Peyer's patch (tissue), 4 donors: Measurements from ENCODE around the gene WHRN. TPM values are rescaled to one million over a fixed set of nuclear protein-coding genes. Genes with fewer than 3 reads are reported as not detected.

Source experiments
- DNase-seq, 3 donors: peaks; one replicate each; pipeline ENCODE4 v3.0.0-alpha.2; 2017 to 2019
- H3K27ac ChIP-seq, 4 donors: fragments of 200-600 bp; sonication (generic); one replicate each; pipeline ENCODE4 v1.5.1; 2016 to 2019
- H3K27me3 ChIP-seq, 2 donors: fragments of 200-600 bp; sonication (generic); one replicate each; pipeline ENCODE4 v1.5.1; 2019
- H3K36me3 ChIP-seq, 3 donors: fragments of 200-600 bp; sonication (generic); one replicate each; pipeline ENCODE4 v1.5.1; 2016 to 2019
- H3K4me1 ChIP-seq, 4 donors: fragments of 200-600 bp; sonication (generic); one replicate each; pipeline ENCODE4 v1.5.1; 2016 to 2019
- H3K4me3 ChIP-seq, 4 donors: fragments of 200-600 bp; sonication (generic); 1 replicate in 3 of 4; 2 replicates in 1 of 4; pipeline ENCODE4 v1.5.1; 2016 to 2019; ENCODE audit warnings: mild to moderate bottlenecking in 1 of 4
- H3K9me3 ChIP-seq, 4 donors: fragments of 200-600 bp; sonication (generic); one replicate each; pipeline ENCODE4 v1.5.1; 2016 to 2019; ENCODE audit warnings: mild to moderate bottlenecking in 1 of 4
- POLR2A ChIP-seq, 2 donors: fragments of 450-650 bp; IDR thresholded peaks; one replicate each; pipeline ENCODE4 v1.5.1; 2017; ENCODE audit warnings: antibody characterized with exemption in 2 of 2, mild to moderate bottlenecking in 2 of 2, moderate library complexity in 2 of 2
- total RNA-seq, 4 donors: library from RNA; depleted of rRNA; stranded (reverse); fragments of >200 nt; gene quantifications; one replicate each; pipeline ENCODE4 v1.1.0, GENCODE V29; 2016
- TF ChIP-seq, protein P1 (sequence below), 6 experiments: fragments of 450-650 bp in 4 of 6; fragments of 200-600 bp in 2 of 6; sonication (generic) in 1 of 6; IDR thresholded peaks; one replicate each; pipeline ENCODE4 v1.5.1; 2017 to 2019; ENCODE audit warnings: antibody characterized with exemption in 6 of 6, mild to moderate bottlenecking in 3 of 6, moderate library complexity in 1 of 6

Gene WHRN
- total RNA-seq, 4 donors from 2014 or later: 10.7 to 35.5 (median 15.3) TPM

- no peaks in the 10 kb centered on the region for H3K4me1 ChIP-seq
- no peaks in the 10 kb centered on the region for H3K36me3 ChIP-seq
- H3K9me3 ChIP-seq: no peaks in the 10 kb centered on the region
- no peak overlapping the region for H3K4me3 ChIP-seq
- no peaks in the 10 kb centered on the region for H3K27me3 ChIP-seq
- TF ChIP-seq, protein P1, sequence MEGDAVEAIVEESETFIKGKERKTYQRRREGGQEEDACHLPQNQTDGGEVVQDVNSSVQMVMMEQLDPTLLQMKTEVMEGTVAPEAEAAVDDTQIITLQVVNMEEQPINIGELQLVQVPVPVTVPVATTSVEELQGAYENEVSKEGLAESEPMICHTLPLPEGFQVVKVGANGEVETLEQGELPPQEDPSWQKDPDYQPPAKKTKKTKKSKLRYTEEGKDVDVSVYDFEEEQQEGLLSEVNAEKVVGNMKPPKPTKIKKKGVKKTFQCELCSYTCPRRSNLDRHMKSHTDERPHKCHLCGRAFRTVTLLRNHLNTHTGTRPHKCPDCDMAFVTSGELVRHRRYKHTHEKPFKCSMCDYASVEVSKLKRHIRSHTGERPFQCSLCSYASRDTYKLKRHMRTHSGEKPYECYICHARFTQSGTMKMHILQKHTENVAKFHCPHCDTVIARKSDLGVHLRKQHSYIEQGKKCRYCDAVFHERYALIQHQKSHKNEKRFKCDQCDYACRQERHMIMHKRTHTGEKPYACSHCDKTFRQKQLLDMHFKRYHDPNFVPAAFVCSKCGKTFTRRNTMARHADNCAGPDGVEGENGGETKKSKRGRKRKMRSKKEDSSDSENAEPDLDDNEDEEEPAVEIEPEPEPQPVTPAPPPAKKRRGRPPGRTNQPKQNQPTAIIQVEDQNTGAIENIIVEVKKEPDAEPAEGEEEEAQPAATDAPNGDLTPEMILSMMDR (IDR thresholded peaks at IDR 0.05): no peak
- no peak for TF ChIP-seq POLR2A (IDR thresholded peaks at IDR 0.05)
- no peak for DNase-seq
- no peak overlapping the region for H3K27ac ChIP-seq
Measured at GRCh38 chr9:114413861-114414301, 91.4 kb downstream of the WHRN start.

GRCh38 chr9:114412048-114412683 lies 93.1 kb downstream of the WHRN start:
- Histone ChIP-seq H3K4me3 (no peak overlapping the region), H3K9me3 (no peaks in the 10 kb centered on the region), H3K4me1 (no peaks in the 10 kb centered on the region), H3K36me3 (no peaks in the 10 kb centered on the region), H3K27ac (no peak overlapping the region), H3K27me3 (no peaks in the 10 kb centered on the region)
- TF ChIP-seq, protein P1 (IDR thresholded peaks at IDR 0.05): no peak
- no peak for TF ChIP-seq POLR2A (IDR thresholded peaks at IDR 0.05)
- no peak for DNase-seq

DNA sequence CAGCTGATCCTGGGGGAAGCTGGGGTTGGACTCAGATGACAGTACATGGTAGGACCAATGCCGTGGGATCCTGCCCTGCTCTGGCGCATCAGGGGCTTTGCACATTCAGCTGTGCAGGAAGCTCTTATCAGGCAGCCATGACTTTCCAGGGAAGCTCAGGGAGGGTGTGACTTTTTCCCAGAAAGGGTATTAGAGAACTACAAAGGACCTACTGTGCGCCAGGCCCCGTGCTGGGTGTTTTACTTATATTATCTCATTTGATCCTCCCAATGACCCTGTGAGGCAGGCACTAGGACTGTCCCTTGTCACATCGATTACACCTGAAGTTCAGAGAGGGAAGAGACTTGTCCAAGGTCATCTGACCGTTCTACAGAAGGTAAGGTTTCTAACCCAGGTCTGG lies 93.8 kb downstream of the WHRN start:
- Histone ChIP-seq H3K36me3 (no peaks in the 10 kb centered on the region), H3K27me3 (no peaks in the 10 kb centered on the region), H3K9me3 (no peaks in the 10 kb centered on the region), H3K4me1 (no peaks in the 10 kb centered on the region), H3K4me3 (no peak overlapping the region), H3K27ac (no peak overlapping the region)
- no peak for DNase-seq
- TF ChIP-seq, protein P1 (IDR thresholded peaks at IDR 0.05): no peak
- no peak for TF ChIP-seq POLR2A (IDR thresholded peaks at IDR 0.05)

- no peaks in the 10 kb centered on the region for H3K4me1 ChIP-seq
Measured at GRCh38 chr9:114410910-114411309, 94.4 kb downstream of the WHRN start.

DNA sequence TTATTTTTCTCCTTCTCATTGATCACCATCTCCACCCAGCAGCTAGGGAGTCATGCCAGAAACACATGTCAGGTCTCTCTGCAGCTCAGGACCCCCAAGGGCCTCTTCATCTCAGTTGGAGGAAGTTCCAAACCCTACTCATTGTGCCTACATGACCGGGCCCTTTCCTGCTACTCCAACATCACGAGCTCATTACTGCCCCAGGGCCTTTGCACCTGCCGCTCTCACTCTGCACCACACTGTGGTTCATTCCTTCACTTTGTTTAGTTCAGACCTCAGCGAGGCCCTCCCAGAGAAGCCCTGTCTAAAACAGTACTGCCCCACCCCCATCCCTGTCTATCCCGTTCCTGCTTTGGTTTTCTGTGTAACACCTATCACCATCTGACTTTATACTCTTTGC lies 95.4 kb downstream of the WHRN start:
- Histone ChIP-seq H3K9me3 (no peaks in the 10 kb centered on the region), H3K4me3 (no peak overlapping the region), H3K27ac (no peak overlapping the region), H3K4me1 (peaks cover 0 to 3% (median 0%) of the 10 kb centered on the region in 4 donors), H3K27me3 (no peaks in the 10 kb centered on the region), H3K36me3 (no peaks in the 10 kb centered on the region)
- no peak for DNase-seq
- TF ChIP-seq, protein P1 (IDR thresholded peaks at IDR 0.05): no peak
- no peak for TF ChIP-seq POLR2A (IDR thresholded peaks at IDR 0.05)

More at GRCh38 chr9:114410910-114411309, 94.4 kb downstream of the WHRN start:
- H3K27ac ChIP-seq: no peak overlapping the region
- no peak overlapping the region for H3K4me3 ChIP-seq
- DNase-seq: no peak
- no peaks in the 10 kb centered on the region for H3K36me3 ChIP-seq
- H3K9me3 ChIP-seq: no peaks in the 10 kb centered on the region
- no peaks in the 10 kb centered on the region for H3K27me3 ChIP-seq
- TF ChIP-seq POLR2A (IDR thresholded peaks at IDR 0.05): no peak
- TF ChIP-seq, protein P1 (IDR thresholded peaks at IDR 0.05): no peak
